ENCODE results near the gene KNG1.

Gene KNG1

GRCh38 chr3:186724911-186725310, 7.8 kb downstream of the KNG1 start:
- Histone ChIP-seq H3K4me3 (ENCODE audit: low read length) (no peak overlapping the region), H3K27me3 (ENCODE audit: insufficient read depth, low read length) (peaks cover 2% of the 10 kb centered on the region), H2AFZ (ENCODE audit: low read depth, low read length) (no peak overlapping the region), H3K9me3 (ENCODE audit: low read length) (no peaks in the 10 kb centered on the region), H3K4me1 (ENCODE audit: insufficient read depth, low read length) (no peaks in the 10 kb centered on the region), H3K36me3 (ENCODE audit: insufficient read depth, low read length) (no peaks in the 10 kb centered on the region)

- Histone ChIP-seq H3K27me3 (ENCODE audit: insufficient read depth, low read length) (peaks cover 2% of the 10 kb centered on the region), H3K4me3 (ENCODE audit: low read length) (no peak overlapping the region), H2AFZ (ENCODE audit: low read depth, low read length) (no peak overlapping the region), H3K9me3 (ENCODE audit: low read length) (no peaks in the 10 kb centered on the region), H3K36me3 (ENCODE audit: insufficient read depth, low read length) (no peaks in the 10 kb centered on the region), H3K4me1 (ENCODE audit: insufficient read depth, low read length) (no peaks in the 10 kb centered on the region)
Observed at GRCh38 chr3:186732169-186732766, 15.1 kb downstream of the KNG1 start.

- H2AFZ ChIP-seq (ENCODE audit: low read depth, low read length) = no peak overlapping the region
- H3K4me1 ChIP-seq (ENCODE audit: insufficient read depth, low read length) = no peaks in the 10 kb centered on the region
- H3K36me3 ChIP-seq (ENCODE audit: insufficient read depth, low read length) = no peaks in the 10 kb centered on the region
- H3K4me3 ChIP-seq (ENCODE audit: low read length) = no peak overlapping the region
- no peaks in the 10 kb centered on the region for H3K27me3 ChIP-seq (ENCODE audit: insufficient read depth, low read length)
- H3K9me3 ChIP-seq (ENCODE audit: low read length) = no peaks in the 10 kb centered on the region
Observed at GRCh38 chr3:186742618-186743380, 25.6 kb downstream of the KNG1 start.

DNA sequence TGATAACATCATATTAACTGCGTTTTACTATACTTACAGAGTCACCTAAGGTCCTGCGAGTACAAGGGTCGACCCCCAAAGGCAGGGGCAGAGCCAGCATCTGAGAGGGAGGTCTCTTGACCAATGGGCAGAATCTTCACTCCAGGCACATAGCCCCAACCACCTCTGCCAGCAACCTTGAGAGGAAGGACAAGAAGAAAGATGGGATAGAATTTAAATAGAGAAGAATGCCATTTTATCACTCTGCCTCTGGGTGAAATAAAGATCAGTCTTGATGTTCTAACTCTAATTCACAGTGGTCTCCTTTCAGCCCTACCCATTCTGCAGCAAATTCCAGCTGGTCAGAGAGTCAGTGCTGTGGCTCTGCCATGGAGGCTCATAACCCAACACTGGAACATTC, 26.5 kb downstream of the KNG1 start:
- no peak overlapping the region for H2AFZ ChIP-seq (ENCODE audit: low read depth, low read length)
- no peaks in the 10 kb centered on the region for H3K9me3 ChIP-seq (ENCODE audit: low read length)
- H3K4me1 ChIP-seq (ENCODE audit: insufficient read depth, low read length) = no peaks in the 10 kb centered on the region
- no peaks in the 10 kb centered on the region for H3K36me3 ChIP-seq (ENCODE audit: insufficient read depth, low read length)
- H3K4me3 ChIP-seq (ENCODE audit: low read length) = no peak overlapping the region
- no peaks in the 10 kb centered on the region for H3K27me3 ChIP-seq (ENCODE audit: insufficient read depth, low read length)

- Histone ChIP-seq H3K36me3 (ENCODE audit: insufficient read depth, low read length) (no peaks in the 10 kb centered on the region), H3K4me1 (ENCODE audit: insufficient read depth, low read length) (no peaks in the 10 kb centered on the region), H3K9me3 (ENCODE audit: low read length) (no peaks in the 10 kb centered on the region), H3K27me3 (ENCODE audit: insufficient read depth, low read length) (no peaks in the 10 kb centered on the region), H3K4me3 (ENCODE audit: low read length) (no peak overlapping the region), H2AFZ (ENCODE audit: low read depth, low read length) (no peak overlapping the region)
Observed at GRCh38 chr3:186746008-186746407, 28.8 kb downstream of the KNG1 start.

- Histone ChIP-seq H3K4me1 (ENCODE audit: insufficient read depth, low read length) (no peaks in the 10 kb centered on the region), H2AFZ (ENCODE audit: low read depth, low read length) (no peak overlapping the region), H3K27me3 (ENCODE audit: insufficient read depth, low read length) (peaks cover 3% of the 10 kb centered on the region), H3K36me3 (ENCODE audit: insufficient read depth, low read length) (no peaks in the 10 kb centered on the region), H3K4me3 (ENCODE audit: low read length) (no peak overlapping the region), H3K9me3 (ENCODE audit: low read length) (no peaks in the 10 kb centered on the region)
Observed at GRCh38 chr3:186750316-186750715, 33.2 kb downstream of the KNG1 start.

DNA sequence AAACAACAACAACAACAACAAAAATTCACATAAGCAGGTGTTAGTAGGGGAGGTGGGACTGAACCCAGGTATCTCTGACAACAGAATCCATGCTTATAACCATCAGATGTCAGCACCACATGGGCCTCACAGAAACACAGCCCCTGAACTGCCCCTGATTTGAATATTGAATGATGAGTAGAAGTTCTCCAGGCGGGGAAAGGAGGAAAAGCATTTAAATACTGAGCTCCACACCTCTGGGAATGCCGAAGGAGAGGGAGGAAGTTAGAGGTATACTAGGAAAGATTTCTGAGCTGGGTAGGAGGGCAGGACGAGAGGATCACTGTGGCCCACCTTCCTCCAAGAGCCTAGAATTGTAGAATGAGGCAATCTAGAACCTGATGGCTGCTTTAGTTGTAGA, 34.3 kb downstream of the KNG1 start:
- H3K36me3 ChIP-seq (ENCODE audit: insufficient read depth, low read length) = no peaks in the 10 kb centered on the region
- H3K4me1 ChIP-seq (ENCODE audit: insufficient read depth, low read length) = no peaks in the 10 kb centered on the region
- no peak overlapping the region for H2AFZ ChIP-seq (ENCODE audit: low read depth, low read length)

GRCh38 chr3:186754006-186754405, 36.8 kb downstream of the KNG1 start:
- Histone ChIP-seq H3K27me3 (ENCODE audit: insufficient read depth, low read length) (peaks cover 3% of the 10 kb centered on the region), H3K9me3 (ENCODE audit: low read length) (no peaks in the 10 kb centered on the region), H3K4me3 (ENCODE audit: low read length) (no peak overlapping the region), H3K4me1 (ENCODE audit: insufficient read depth, low read length) (no peaks in the 10 kb centered on the region), H2AFZ (ENCODE audit: low read depth, low read length) (no peak overlapping the region), H3K36me3 (ENCODE audit: insufficient read depth, low read length) (no peaks in the 10 kb centered on the region)

More for the DNA sequence above, 34.3 kb downstream of the KNG1 start:
- H3K4me3 ChIP-seq (ENCODE audit: low read length) = no peak overlapping the region
- peaks cover 3% of the 10 kb centered on the region for H3K27me3 ChIP-seq (ENCODE audit: insufficient read depth, low read length)
- H3K9me3 ChIP-seq (ENCODE audit: low read length) = no peaks in the 10 kb centered on the region

- Histone ChIP-seq H3K4me1 (ENCODE audit: insufficient read depth, low read length) (no peaks in the 10 kb centered on the region), H3K4me3 (ENCODE audit: low read length) (no peak overlapping the region), H3K36me3 (ENCODE audit: insufficient read depth, low read length) (no peaks in the 10 kb centered on the region), H2AFZ (ENCODE audit: low read depth, low read length) (no peak overlapping the region), H3K9me3 (ENCODE audit: low read length) (no peaks in the 10 kb centered on the region), H3K27me3 (ENCODE audit: insufficient read depth, low read length) (peaks cover 3% of the 10 kb centered on the region)
Observed at GRCh38 chr3:186754871-186755270, 37.7 kb downstream of the KNG1 start.

DNA sequence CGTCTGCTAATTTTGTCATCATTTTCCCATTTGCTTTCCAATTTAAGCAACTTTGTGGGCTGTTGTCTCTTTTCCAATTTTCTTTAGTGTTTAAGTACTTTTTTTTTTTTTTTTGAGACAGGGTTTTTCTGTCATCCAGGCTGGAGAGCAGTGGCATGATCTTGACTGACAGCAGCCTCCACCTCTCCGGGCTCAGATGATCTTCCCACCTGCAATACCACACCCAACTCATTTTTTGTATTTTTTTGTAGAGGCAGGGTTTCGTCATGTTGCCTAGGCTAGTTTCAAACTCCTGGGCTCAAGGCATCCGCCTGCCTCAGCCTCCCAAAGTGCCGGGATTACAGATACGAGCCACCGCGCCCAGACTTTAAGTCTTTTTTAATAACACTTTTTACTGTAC, 40.1 kb downstream of the KNG1 start:
- H3K27me3 ChIP-seq (ENCODE audit: insufficient read depth, low read length) = peaks cover 3% of the 10 kb centered on the region
- H3K4me3 ChIP-seq (ENCODE audit: low read length) = no peak overlapping the region
- H3K4me1 ChIP-seq (ENCODE audit: insufficient read depth, low read length) = no peaks in the 10 kb centered on the region
- no peaks in the 10 kb centered on the region for H3K36me3 ChIP-seq (ENCODE audit: insufficient read depth, low read length)
- no peaks in the 10 kb centered on the region for H3K9me3 ChIP-seq (ENCODE audit: low read length)
- H2AFZ ChIP-seq (ENCODE audit: low read depth, low read length) = no peak overlapping the region

DNA sequence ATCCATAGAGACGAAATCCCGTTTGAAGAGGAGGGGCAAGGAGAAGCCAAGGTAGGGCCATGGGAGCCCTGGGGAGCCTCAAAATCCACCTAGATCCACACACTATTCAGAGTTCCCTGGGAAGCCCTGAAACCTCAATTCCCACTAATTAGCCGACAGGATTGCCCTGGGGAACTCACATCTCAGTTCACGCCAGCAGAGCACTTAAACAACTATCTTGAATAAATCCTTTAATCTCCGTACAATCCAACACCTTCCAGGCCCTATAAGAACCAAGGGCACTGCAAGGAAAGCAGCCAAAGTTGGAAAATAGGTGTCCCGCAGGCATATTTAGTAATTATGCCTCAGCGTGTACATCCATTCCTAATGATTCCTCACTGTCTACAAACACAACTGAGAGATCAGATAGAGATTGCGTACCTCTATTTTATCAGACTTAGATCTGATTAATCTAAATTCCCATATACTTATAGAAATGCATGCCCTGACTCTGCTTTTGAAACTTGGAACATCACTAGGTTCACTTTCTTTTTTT, 40.6 kb downstream of the KNG1 start:
- H3K36me3 ChIP-seq (ENCODE audit: insufficient read depth, low read length) = no peaks in the 10 kb centered on the region
- no peaks in the 10 kb centered on the region for H3K9me3 ChIP-seq (ENCODE audit: low read length)
- no peak overlapping the region for H2AFZ ChIP-seq (ENCODE audit: low read depth, low read length)
- H3K27me3 ChIP-seq (ENCODE audit: insufficient read depth, low read length) = peaks cover 3% of the 10 kb centered on the region
- no peaks in the 10 kb centered on the region for H3K4me1 ChIP-seq (ENCODE audit: insufficient read depth, low read length)
- no peak overlapping the region for H3K4me3 ChIP-seq (ENCODE audit: low read length)

- Histone ChIP-seq H3K36me3 (ENCODE audit: insufficient read depth, low read length) (no peaks in the 10 kb centered on the region), H3K4me3 (ENCODE audit: low read length) (no peak overlapping the region), H3K9me3 (ENCODE audit: low read length) (no peaks in the 10 kb centered on the region), H3K4me1 (ENCODE audit: insufficient read depth, low read length) (no peaks in the 10 kb centered on the region), H3K27me3 (ENCODE audit: insufficient read depth, low read length) (peaks cover 2% of the 10 kb centered on the region), H2AFZ (ENCODE audit: low read depth, low read length) (no peak overlapping the region)
Observed at GRCh38 chr3:186759231-186759930, 42.2 kb downstream of the KNG1 start.

GRCh38 chr3:186760141-186760833, 43.1 kb downstream of the KNG1 start:
- H3K4me1 ChIP-seq (ENCODE audit: insufficient read depth, low read length) = no peaks in the 10 kb centered on the region
- no peaks in the 10 kb centered on the region for H3K36me3 ChIP-seq (ENCODE audit: insufficient read depth, low read length)
- no peaks in the 10 kb centered on the region for H3K9me3 ChIP-seq (ENCODE audit: low read length)
- no peaks in the 10 kb centered on the region for H3K27me3 ChIP-seq (ENCODE audit: insufficient read depth, low read length)
- H2AFZ ChIP-seq (ENCODE audit: low read depth, low read length) = no peak overlapping the region
- no peak overlapping the region for H3K4me3 ChIP-seq (ENCODE audit: low read length)
